HG03378 (cell line): ENCODE results near the gene NCAN.
"Not testable (repeated sequence)": the region's sequence is repeated elsewhere in the genome, so short reads cannot be mapped to it uniquely, and the experiment has no call there.

Experiments
- ATAC-seq: cut with Tn5 transposase; IDR thresholded peaks from one replicate; pipeline ENCODE4 v1.9.1; 2021; ENCODE audit warnings: mild to moderate bottlenecking, moderate library complexity; ENCODE audit not compliant: unreplicated experiment

The NCAN gene

GRCh38 chr19:19192910-19193423, 18.8 kb upstream of the NCAN start:
- ATAC-seq: no peak

- no peak for ATAC-seq
These were observed 17.8 kb upstream of the NCAN start for GRCh38 chr19:19193926-19194325.

GRCh38 chr19:19201697-19202630, 9.8 kb upstream of the NCAN start:
- no peak for ATAC-seq

GRCh38 chr19:19202707-19203011, 9.1 kb upstream of the NCAN start:
- no peak for ATAC-seq

GRCh38 chr19:19203012-19203856, 8.5 kb upstream of the NCAN start, which contains the start of gene NR2C2AP:
NR2C2AP (minus strand) TSS chr19:19203414; CDS start chr19:19203060, 354 bp downstream.
- no peak for ATAC-seq

GRCh38 chr19:19204181-19204580, 7.6 kb upstream of the NCAN start:
- no peak for ATAC-seq

GRCh38 chr19:19205416-19206410, 6.0 kb upstream of the NCAN start:
- ATAC-seq: no peak

GRCh38 chr19:19206938-19207337, 4.8 kb upstream of the NCAN start:
- ATAC-seq: no peak

GRCh38 chr19:19207637-19208572, 3.9 kb upstream of the NCAN start:
- no peak for ATAC-seq

GRCh38 chr19:19209372-19209771, 2.4 kb upstream of the NCAN start:
- ATAC-seq: no peak

GRCh38 chr19:19212916-19213315, 1.2 kb downstream of the NCAN start:
- no peak for ATAC-seq

- no peak for ATAC-seq
These were observed 1.8 kb downstream of the NCAN start for GRCh38 chr19:19213426-19214158.

GRCh38 chr19:19214159-19214490, 2.4 kb downstream of the NCAN start:
- ATAC-seq: no peak

GRCh38 chr19:19214892-19215291, 3.1 kb downstream of the NCAN start:
- ATAC-seq: no peak

- ATAC-seq: no peak
These were observed 4.0 kb downstream of the NCAN start for GRCh38 chr19:19215792-19216191.

GRCh38 chr19:19217099-19217498, 5.3 kb downstream of the NCAN start:
- no peak for ATAC-seq

- no peak for ATAC-seq
These were observed 7.2 kb downstream of the NCAN start for GRCh38 chr19:19218911-19219310.

GRCh38 chr19:19221000-19221399, 9.2 kb downstream of the NCAN start:
- ATAC-seq: not testable (repeated sequence)

GRCh38 chr19:19223060-19223459, 11.3 kb downstream of the NCAN start:
- no peak for ATAC-seq
